Measurements from ENCODE around the gene RIMBP2.
"Not testable (repeated sequence)": the region's sequence is repeated elsewhere in the genome, so short reads cannot be mapped to it uniquely, and the experiment has no call there.

The RIMBP2 gene

GRCh38 chr12:130715998-130716968 is at the start of gene RIMBP2:
RIMBP2 (minus strand) TSS chr12:130716299; CDS start chr12:130479013, 237,286 bp downstream.
- peak; percentile 65 for DNase-seq (ENCODE audit: low read depth, low spot score)

GRCh38 chr12:130765186-130765659 is 49.1 kb upstream of the RIMBP2 start:
- no peak for DNase-seq (ENCODE audit: low read depth, low spot score)

GRCh38 chr12:130764475-130765185 is 48.5 kb upstream of the RIMBP2 start:
- DNase-seq (ENCODE audit: low read depth, low spot score), result peak; percentile 20

- DNase-seq (ENCODE audit: low read depth, low spot score), result peak; percentile 14
These were observed 48.0 kb upstream of the RIMBP2 start for GRCh38 chr12:130764073-130764472.

- DNase-seq (ENCODE audit: low read depth, low spot score), result no peak
These were observed 46.2 kb upstream of the RIMBP2 start for GRCh38 chr12:130762319-130762675.

- DNase-seq (ENCODE audit: low read depth, low spot score), result peak; percentile 73
These were observed 45.6 kb upstream of the RIMBP2 start for GRCh38 chr12:130761537-130762318.

GRCh38 chr12:130754234-130754901 is 38.3 kb upstream of the RIMBP2 start:
- DNase-seq (ENCODE audit: low read depth, low spot score), result no peak

GRCh38 chr12:130752692-130753230 is 36.7 kb upstream of the RIMBP2 start:
- no peak for DNase-seq (ENCODE audit: low read depth, low spot score)

GRCh38 chr12:130752037-130752436 is 35.9 kb upstream of the RIMBP2 start:
- not testable (repeated sequence) for DNase-seq (ENCODE audit: low read depth, low spot score)

- DNase-seq (ENCODE audit: low read depth, low spot score), result no peak
These were observed 32.7 kb upstream of the RIMBP2 start for GRCh38 chr12:130748786-130749185.

- DNase-seq (ENCODE audit: low read depth, low spot score), result peak; percentile 85
These were observed 32.0 kb upstream of the RIMBP2 start for GRCh38 chr12:130747867-130748740.

- DNase-seq (ENCODE audit: low read depth, low spot score), result no peak
These were observed 30.4 kb upstream of the RIMBP2 start for GRCh38 chr12:130746546-130746945.

- DNase-seq (ENCODE audit: low read depth, low spot score), result no peak
These were observed 29.8 kb upstream of the RIMBP2 start for GRCh38 chr12:130745921-130746320.

GRCh38 chr12:130744274-130744673 is 28.2 kb upstream of the RIMBP2 start:
- DNase-seq (ENCODE audit: low read depth, low spot score), result no peak

GRCh38 chr12:130743606-130744005 is 27.5 kb upstream of the RIMBP2 start:
- no peak for DNase-seq (ENCODE audit: low read depth, low spot score)

- DNase-seq (ENCODE audit: low read depth, low spot score), result no peak
These were observed 27.1 kb upstream of the RIMBP2 start for GRCh38 chr12:130743176-130743575.

GRCh38 chr12:130742716-130743115 is 26.6 kb upstream of the RIMBP2 start:
- no peak for DNase-seq (ENCODE audit: low read depth, low spot score)

GRCh38 chr12:130742112-130742511 is 26.0 kb upstream of the RIMBP2 start:
- DNase-seq (ENCODE audit: low read depth, low spot score), result no peak

GRCh38 chr12:130739571-130739970 is 23.5 kb upstream of the RIMBP2 start:
- DNase-seq (ENCODE audit: low read depth, low spot score), result no peak

- DNase-seq (ENCODE audit: low read depth, low spot score), result not testable (repeated sequence)
These were observed 22.3 kb upstream of the RIMBP2 start for GRCh38 chr12:130738403-130738802.

All from astrocyte of the hippocampus (primary cell).